SK-N-MC (cell line): ENCODE data around the gene GTSE1.

Experiments used
- DNase-seq: peaks from one replicate; pipeline ENCODE4 v3.0.0-alpha.2; 2011; ENCODE audit warnings: low read depth, low spot score
- H3K27ac ChIP-seq: fragments of 200-600 bp; sonication (generic); 2 replicates; pipeline ENCODE4 v1.5.1; 2016; ENCODE audit warnings: mixed run types
- H3K36me3 ChIP-seq: fragments of 200-600 bp; sonication (generic); 2 replicates; pipeline ENCODE4 v1.6.1; 2017; ENCODE audit warnings: antibody characterized with exemption, low read length, mixed read lengths; ENCODE audit not compliant: insufficient read depth
- H3K4me3 ChIP-seq: fragments of 200-600 bp; sonication (generic); 2 replicates; pipeline ENCODE4 v1.5.1; 2016
- H3K9ac ChIP-seq: fragments of 200-600 bp; sonication (generic); 2 replicates; pipeline ENCODE4 v1.8.0; 2017; ENCODE audit warnings: mixed run types, mixed read lengths; ENCODE audit not compliant: insufficient read length
- H3K9me3 ChIP-seq: fragments of 200-600 bp; sonication (generic); 2 replicates; pipeline ENCODE4 v1.6.1; 2017; ENCODE audit warnings: low read depth, mild to moderate bottlenecking, antibody characterized with exemption, low read length, moderate library complexity, mixed read lengths
- EZH2 ChIP-seq: fragments of 200-600 bp; sonication (generic); IDR thresholded peaks from one replicate; pipeline ENCODE4 v1.6.1; 2017; ENCODE audit warnings: antibody characterized with exemption
- FOXP2 ChIP-seq: optimal IDR thresholded peaks from 2 replicates; pipeline ENCODE3; 2011; ENCODE audit warnings: mild to moderate bottlenecking, moderate library complexity; ENCODE audit not compliant: insufficient read depth; ENCODE audit errors: extremely low read length, control extremely low read depth
- POLR2AphosphoS5 ChIP-seq: IDR thresholded peaks from 2 replicates; pipeline ENCODE4 v1.6.1; 2012; ENCODE audit warnings: mild to moderate bottlenecking, low read depth, low read length, borderline replicate concordance

GTSE1 gene

GRCh38 chr22:46289244-46289891 is 7.3 kb upstream of the GTSE1 start:
- H3K9ac ChIP-seq, result no peak overlapping the region
- DNase-seq, result no peak
- no peak overlapping the region for H3K27ac ChIP-seq
- no peak for TF ChIP-seq EZH2
- no peak for TF ChIP-seq FOXP2
- no peak for TF ChIP-seq POLR2AphosphoS5
- H3K36me3 ChIP-seq, result no peaks in the 10 kb centered on the region
- H3K4me3 ChIP-seq, result no peak overlapping the region
- no peaks in the 10 kb centered on the region for H3K9me3 ChIP-seq

- Histone ChIP-seq H3K9ac (no peak overlapping the region), H3K9me3 (no peaks in the 10 kb centered on the region), H3K4me3 (no peak overlapping the region), H3K36me3 (no peaks in the 10 kb centered on the region), H3K27ac (no peak overlapping the region)
- no peak for DNase-seq
- TF ChIP-seq POLR2AphosphoS5, result no peak
These were observed 6.4 kb upstream of the GTSE1 start for GRCh38 chr22:46290121-46290842.

GRCh38 chr22:46290843-46291785 is 5.6 kb upstream of the GTSE1 start:
- no peak for TF ChIP-seq FOXP2
- TF ChIP-seq EZH2, result no peak
- TF ChIP-seq POLR2AphosphoS5, result no peak
- Histone ChIP-seq H3K9me3 (no peaks in the 10 kb centered on the region), H3K9ac (no peak overlapping the region), H3K36me3 (no peaks in the 10 kb centered on the region), H3K27ac (no peak overlapping the region), H3K4me3 (no peak overlapping the region)
- no peak for DNase-seq

GRCh38 chr22:46292173-46292572 is 4.5 kb upstream of the GTSE1 start:
- Histone ChIP-seq H3K27ac (no peak overlapping the region), H3K9ac (no peak overlapping the region), H3K9me3 (no peaks in the 10 kb centered on the region), H3K36me3 (no peaks in the 10 kb centered on the region), H3K4me3 (no peak overlapping the region)
- TF ChIP-seq FOXP2 (no peak), POLR2AphosphoS5 (no peak), EZH2 (no peak)
- DNase-seq, result no peak

- H3K9ac ChIP-seq, result no peak overlapping the region
- no peak for DNase-seq
- no peak for TF ChIP-seq POLR2AphosphoS5
- TF ChIP-seq EZH2, result no peak
- TF ChIP-seq FOXP2, result no peak
- peak overlapping the region; percentile 91 for H3K27ac ChIP-seq
- H3K36me3 ChIP-seq, result no peaks in the 10 kb centered on the region
- H3K4me3 ChIP-seq, result no peak overlapping the region
- no peaks in the 10 kb centered on the region for H3K9me3 ChIP-seq
These were observed 3.9 kb upstream of the GTSE1 start for GRCh38 chr22:46292732-46293131.

- H3K27ac ChIP-seq, result peak overlapping the region; percentile 91
- peak; percentile 56 for DNase-seq
- H3K4me3 ChIP-seq, result peak overlapping the region; percentile 56
- H3K9me3 ChIP-seq, result no peaks in the 10 kb centered on the region
- H3K9ac ChIP-seq, result peak overlapping the region; percentile 53
- TF ChIP-seq POLR2AphosphoS5 (peak; percentile 45; the same call in 1 of the 2 replicates), EZH2 (no peak)
- peaks cover 7% of the 10 kb centered on the region for H3K36me3 ChIP-seq
These were observed 3.0 kb upstream of the GTSE1 start for GRCh38 chr22:46293577-46294260.

- peaks cover 15% of the 10 kb centered on the region for H3K36me3 ChIP-seq
- no peak overlapping the region for H3K4me3 ChIP-seq
- H3K9ac ChIP-seq, result no peak overlapping the region
- DNase-seq, result no peak
- TF ChIP-seq FOXP2 (no peak), EZH2 (no peak), POLR2AphosphoS5 (no peak)
- peak overlapping the region; percentile 42; the same call in 1 of the 2 replicates for H3K27ac ChIP-seq
- H3K9me3 ChIP-seq, result no peaks in the 10 kb centered on the region
These were observed 1.9 kb upstream of the GTSE1 start for GRCh38 chr22:46294784-46295183.

GRCh38 chr22:46295277-46295971 is 1.2 kb upstream of the GTSE1 start:
- peak overlapping the region; percentile 96 for H3K4me3 ChIP-seq
- TF ChIP-seq EZH2 (no peak), FOXP2 (no peak), POLR2AphosphoS5 (no peak)
- peaks cover 20% of the 10 kb centered on the region for H3K36me3 ChIP-seq
- H3K9me3 ChIP-seq, result no peaks in the 10 kb centered on the region
- H3K9ac ChIP-seq, result no peak overlapping the region
- DNase-seq, result no peak
- H3K27ac ChIP-seq, result peak overlapping the region; percentile 75; the same call in 1 of the 2 replicates
